Neutrophil (primary cell): Measurements from ENCODE around the gene DDX23.

Source experiments
- H3K27ac ChIP-seq: fragments of 200-600 bp; sonication (generic); 2 replicates; pipeline ENCODE4 v1.5.1; 2016; ENCODE audit warnings: mild to moderate bottlenecking, moderate library complexity
- H3K27me3 ChIP-seq: fragments of 200-600 bp; sonication (generic); 2 replicates; pipeline ENCODE4 v1.6.0; 2016; ENCODE audit warnings: mild to moderate bottlenecking
- H3K36me3 ChIP-seq: fragments of 200-600 bp; sonication (generic); 2 replicates; pipeline ENCODE4 v1.5.1; 2017
- H3K4me1 ChIP-seq, 2 experiments: fragments of 200-600 bp in 1 of 2; sonication (generic) in 1 of 2; 1 replicate in 1 of 2; 2 replicates in 1 of 2; pipeline versions ENCODE4 v1.5.1 to v1.6.1; 2013 to 2016; ENCODE audit warnings: low read depth in 1 of 2, low read length in 1 of 2, mild to moderate bottlenecking in 1 of 2, moderate library complexity in 1 of 2; ENCODE audit not compliant: control insufficient read depth in 1 of 2, insufficient read depth in 1 of 2
- H3K4me3 ChIP-seq, 2 experiments: fragments of 200-600 bp in 1 of 2; sonication (generic) in 1 of 2; 1 replicate in 1 of 2; 2 replicates in 1 of 2; pipeline ENCODE4 v1.5.1; 2013 to 2016; ENCODE audit warnings: low read depth in 1 of 2, low read length in 1 of 2, mild to moderate bottlenecking in 1 of 2, moderate library complexity in 1 of 2
- H3K9me3 ChIP-seq: fragments of 200-600 bp; sonication (generic); 2 replicates; pipeline ENCODE4 v1.5.1; 2016
- CTCF ChIP-seq: fragments of 200-600 bp; sonication (generic); IDR thresholded peaks from 2 replicates; pipeline ENCODE4 v1.5.1; 2016; ENCODE audit warnings: antibody characterized with exemption

The DDX23 gene

DNA sequence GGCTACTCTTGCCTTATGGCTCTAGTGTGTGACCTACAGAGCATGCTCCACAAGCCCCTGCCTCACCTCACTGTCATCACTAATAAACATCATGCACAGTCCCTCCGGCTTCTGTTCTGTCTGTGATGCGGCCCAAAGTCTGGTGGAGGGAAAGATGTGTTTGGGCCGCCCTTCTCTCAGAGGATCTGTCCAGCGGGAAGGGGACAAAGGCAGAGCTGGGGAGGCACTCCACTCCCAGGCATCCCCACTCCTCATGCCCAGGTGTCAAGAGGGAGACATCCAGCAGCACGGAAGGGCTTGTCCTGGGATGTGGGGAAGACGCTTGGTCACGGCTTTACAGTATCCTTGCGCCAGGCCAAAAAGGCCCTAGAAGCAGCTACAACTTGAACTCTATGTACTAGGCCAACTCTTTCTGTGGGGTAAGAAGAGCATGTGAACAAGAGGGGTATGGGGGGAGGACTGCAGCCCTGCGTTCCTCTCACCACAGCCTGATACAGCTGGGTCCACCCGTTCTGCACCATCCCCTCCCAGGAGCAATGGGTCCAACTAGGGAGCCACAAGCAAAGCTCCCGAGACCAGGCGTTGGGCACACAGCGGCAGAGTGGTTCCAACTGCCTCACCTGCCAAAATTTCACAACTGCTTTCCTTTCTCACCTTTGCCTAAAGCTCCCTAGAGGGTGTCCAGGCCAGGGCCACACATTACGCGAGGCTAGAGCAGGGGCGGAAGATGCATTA is 23.0 kb downstream of the DDX23 start:
- peaks cover 71% of the 10 kb centered on the region for H3K36me3 ChIP-seq

GRCh38 chr12:48828293-48828692 is 23.7 kb downstream of the DDX23 start:
- H3K27me3 ChIP-seq, result peaks cover 3% of the 10 kb centered on the region
- H3K36me3 ChIP-seq, result peaks cover 63% of the 10 kb centered on the region
- no peak overlapping the region for H3K27ac ChIP-seq
- no peaks in the 10 kb centered on the region for H3K4me1 ChIP-seq
- H3K4me3 ChIP-seq, result no peak overlapping the region
- H3K9me3 ChIP-seq, result no peaks in the 10 kb centered on the region
- TF ChIP-seq CTCF, result no peak

More for the DNA sequence above, 23.0 kb downstream of the DDX23 start:
- H3K27ac ChIP-seq, result no peak overlapping the region
- H3K4me3 ChIP-seq, result no peak overlapping the region
- no peaks in the 10 kb centered on the region for H3K9me3 ChIP-seq
- no peaks in the 10 kb centered on the region for H3K4me1 ChIP-seq
- H3K27me3 ChIP-seq, result no peaks in the 10 kb centered on the region
- TF ChIP-seq CTCF, result no peak

DNA sequence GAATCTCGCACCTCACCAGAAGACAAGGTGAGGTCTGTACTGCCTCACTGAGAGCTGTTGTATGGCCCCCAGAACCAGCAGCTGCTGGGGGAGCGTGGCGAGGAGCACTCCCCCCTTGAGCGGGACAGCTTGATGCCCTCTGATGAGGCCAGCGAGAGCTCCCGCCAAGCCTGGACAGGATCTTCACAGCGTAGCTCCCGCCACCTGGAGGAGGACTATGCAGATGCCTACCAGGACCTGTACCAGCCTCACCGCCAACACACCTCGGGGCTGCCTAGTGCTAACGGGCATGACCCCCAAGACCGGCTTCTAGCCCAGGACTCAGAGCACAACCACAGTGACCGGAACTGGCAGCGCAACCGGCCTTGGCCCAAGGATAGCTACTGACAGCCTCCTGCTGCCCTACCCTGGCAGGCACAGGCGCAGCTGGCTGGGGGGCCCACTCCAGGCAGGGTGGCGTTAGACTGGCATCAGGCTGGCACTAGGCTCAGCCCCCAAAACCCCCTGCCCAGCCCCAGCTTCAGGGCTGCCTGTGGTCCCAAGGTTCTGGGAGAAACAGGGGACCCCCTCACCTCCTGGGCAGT is 24.4 kb downstream of the DDX23 start:
- Histone ChIP-seq H3K36me3 (peaks cover 57% of the 10 kb centered on the region), H3K4me3 (no peak overlapping the region), H3K27me3 (peaks cover 10% of the 10 kb centered on the region), H3K4me1 (no peaks in the 10 kb centered on the region), H3K27ac (no peak overlapping the region), H3K9me3 (no peaks in the 10 kb centered on the region)
- TF ChIP-seq CTCF, result no peak

DNA sequence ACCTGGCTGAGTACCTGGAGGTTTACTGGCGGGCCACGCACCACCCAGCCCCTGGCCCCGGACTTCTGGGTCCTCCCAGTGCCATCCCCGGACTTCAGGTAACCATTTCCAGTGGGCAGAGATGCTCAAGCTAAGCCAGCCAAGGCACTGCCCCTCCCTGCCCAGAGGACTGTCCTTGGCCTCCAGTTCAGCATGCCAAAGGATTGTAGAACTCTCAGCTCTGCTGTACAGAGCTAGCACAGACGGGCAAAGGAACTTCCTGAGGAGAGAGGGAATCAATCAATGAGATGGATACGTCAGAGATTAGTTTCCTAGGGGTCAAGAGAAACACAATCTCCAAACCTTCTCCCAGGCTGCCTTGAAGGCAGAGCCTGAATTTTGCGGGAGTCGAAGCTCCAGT is 24.9 kb downstream of the DDX23 start:
- H3K4me1 ChIP-seq, result no peaks in the 10 kb centered on the region
- peaks cover 16% of the 10 kb centered on the region for H3K27me3 ChIP-seq
- no peak overlapping the region for H3K4me3 ChIP-seq
- H3K9me3 ChIP-seq, result no peaks in the 10 kb centered on the region
- H3K27ac ChIP-seq, result no peak overlapping the region
- TF ChIP-seq CTCF, result no peak
- H3K36me3 ChIP-seq, result peaks cover 51% of the 10 kb centered on the region

- no peaks in the 10 kb centered on the region for H3K4me1 ChIP-seq
- no peak for TF ChIP-seq CTCF
- no peak overlapping the region for H3K4me3 ChIP-seq
- H3K36me3 ChIP-seq, result peaks cover 44% of the 10 kb centered on the region
- H3K27me3 ChIP-seq, result peaks cover 23% of the 10 kb centered on the region
- no peak overlapping the region for H3K27ac ChIP-seq
- H3K9me3 ChIP-seq, result no peaks in the 10 kb centered on the region
These were observed 25.6 kb downstream of the DDX23 start for GRCh38 chr12:48826209-48826855.
